NOMO-1 (cell line): Measurements from ENCODE around the gene ALS2.
"Not testable (repeated sequence)": the region's sequence is repeated elsewhere in the genome, so short reads cannot be mapped to it uniquely, and the experiment has no call there.

Source experiments
- DNase-seq, 2 experiments: peaks; one replicate each; lab custom pipeline; 2025; ENCODE audit not compliant: unreplicated experiment in 2 of 2; lab: John Stamatoyannopoulos, UW

The ALS2 gene

GRCh38 chr2:201680743-201681142 is 100.0 kb downstream of the ALS2 start:
- DNase-seq, result no peak

GRCh38 chr2:201678401-201678800 is 102.3 kb downstream of the ALS2 start:
- no peak for DNase-seq

- no peak for DNase-seq
Observed at GRCh38 chr2:201675454-201675853, 105.3 kb downstream of the ALS2 start.

DNA sequence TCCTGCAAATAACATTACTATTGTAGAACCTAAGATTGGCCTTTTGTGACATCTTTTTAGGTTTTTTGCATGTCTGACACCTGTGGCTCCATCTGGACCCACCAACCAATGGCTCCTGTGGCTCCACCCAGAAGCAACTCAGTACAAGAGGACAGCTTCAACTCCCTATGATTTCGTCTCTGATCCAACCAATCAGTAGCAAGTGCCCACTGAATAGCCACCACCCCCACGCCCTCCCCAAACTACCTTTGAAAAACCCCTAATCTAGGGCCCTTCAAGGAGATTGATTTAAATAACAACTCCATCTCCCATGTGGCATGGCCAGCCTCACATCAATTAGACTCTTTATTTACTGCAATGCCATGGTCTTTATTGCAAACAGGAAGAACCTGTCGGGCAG is 105.9 kb downstream of the ALS2 start:
- DNase-seq, result no peak

DNA sequence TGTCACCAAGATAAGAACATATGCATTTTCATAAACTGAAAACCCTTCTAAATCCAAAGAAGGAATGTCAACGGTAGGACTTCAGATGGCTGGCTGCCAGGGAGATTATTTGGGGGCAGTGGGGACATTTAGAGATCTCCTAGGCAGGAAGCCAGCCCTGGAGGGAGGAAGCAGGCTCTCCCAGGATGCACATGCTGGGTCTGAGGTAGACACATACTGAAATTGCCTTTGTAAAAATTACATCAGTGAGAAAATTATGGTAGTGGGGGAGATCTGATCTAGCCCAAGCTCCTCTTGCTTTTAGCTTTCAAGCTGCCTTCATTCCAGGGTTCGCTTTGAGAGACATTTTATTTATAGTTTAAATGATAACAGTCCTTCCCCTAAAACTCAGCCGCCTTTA is 106.4 kb downstream of the ALS2 start:
- no peak for DNase-seq

DNA sequence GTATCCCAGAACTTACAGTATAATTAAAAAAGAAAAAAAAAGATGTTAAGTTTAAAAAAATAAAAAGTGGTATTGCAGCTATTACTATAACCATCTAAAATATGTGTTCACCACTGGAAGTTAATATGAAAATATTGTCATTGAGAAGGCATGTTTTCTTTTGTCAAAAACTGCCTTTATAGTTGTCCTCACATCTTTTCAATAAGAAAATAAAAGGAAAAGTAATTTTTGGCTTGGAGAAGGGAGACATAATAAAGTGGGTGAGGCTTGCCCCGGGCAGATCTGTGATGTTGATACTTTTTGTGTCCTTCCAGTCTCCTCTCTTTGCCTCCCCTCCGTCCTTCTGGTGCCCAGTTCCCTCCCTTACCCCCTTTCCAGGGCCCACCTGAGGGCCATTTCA is 107.2 kb downstream of the ALS2 start:
- DNase-seq, result no peak

- not testable (repeated sequence) for DNase-seq
Observed at GRCh38 chr2:201671205-201671604, 109.5 kb downstream of the ALS2 start.

DNA sequence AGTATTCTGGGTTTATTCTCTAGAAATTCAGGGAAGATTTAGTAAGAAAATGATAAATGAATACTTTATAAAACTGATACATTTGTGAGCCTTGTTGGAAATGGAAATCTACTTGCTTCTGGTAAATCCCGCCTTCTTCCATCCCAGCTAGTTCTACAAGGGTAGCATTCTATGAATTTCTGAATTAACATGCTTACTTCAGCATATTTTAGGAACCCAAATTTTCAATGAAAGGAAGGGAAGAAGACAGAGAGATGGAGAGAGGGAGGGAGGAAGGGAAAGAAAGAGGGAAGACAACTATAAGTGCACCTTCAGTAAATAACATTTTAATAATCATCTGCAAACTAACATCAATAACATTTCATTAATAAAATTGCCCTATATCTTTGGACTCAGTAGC is 110.9 kb downstream of the ALS2 start:
- no peak for DNase-seq

- no peak for DNase-seq
Observed at GRCh38 chr2:201668402-201668910, 112.3 kb downstream of the ALS2 start.

DNA sequence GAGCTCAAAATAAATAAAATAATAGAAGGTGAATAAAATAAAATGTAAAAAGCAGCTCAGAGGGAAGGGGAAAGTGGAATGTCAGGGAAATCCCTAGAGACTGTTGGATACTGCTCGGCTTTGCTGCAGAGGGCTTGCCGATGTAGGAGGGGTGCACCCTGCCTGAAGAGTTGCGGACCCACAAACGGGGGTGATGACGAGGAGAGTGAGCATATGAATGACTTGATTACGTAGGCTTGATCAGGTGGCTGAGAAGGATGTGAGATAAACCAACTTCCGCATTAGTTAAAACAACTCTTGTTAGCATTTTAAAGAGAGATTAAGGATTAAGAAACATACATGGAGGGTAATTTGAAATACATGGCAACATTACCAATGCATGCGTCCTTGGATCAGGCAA is 116.4 kb downstream of the ALS2 start:
- no peak for DNase-seq

GRCh38 chr2:201661366-201661765 is 119.4 kb downstream of the ALS2 start:
- peak; percentile 29 to 54 for DNase-seq

DNA sequence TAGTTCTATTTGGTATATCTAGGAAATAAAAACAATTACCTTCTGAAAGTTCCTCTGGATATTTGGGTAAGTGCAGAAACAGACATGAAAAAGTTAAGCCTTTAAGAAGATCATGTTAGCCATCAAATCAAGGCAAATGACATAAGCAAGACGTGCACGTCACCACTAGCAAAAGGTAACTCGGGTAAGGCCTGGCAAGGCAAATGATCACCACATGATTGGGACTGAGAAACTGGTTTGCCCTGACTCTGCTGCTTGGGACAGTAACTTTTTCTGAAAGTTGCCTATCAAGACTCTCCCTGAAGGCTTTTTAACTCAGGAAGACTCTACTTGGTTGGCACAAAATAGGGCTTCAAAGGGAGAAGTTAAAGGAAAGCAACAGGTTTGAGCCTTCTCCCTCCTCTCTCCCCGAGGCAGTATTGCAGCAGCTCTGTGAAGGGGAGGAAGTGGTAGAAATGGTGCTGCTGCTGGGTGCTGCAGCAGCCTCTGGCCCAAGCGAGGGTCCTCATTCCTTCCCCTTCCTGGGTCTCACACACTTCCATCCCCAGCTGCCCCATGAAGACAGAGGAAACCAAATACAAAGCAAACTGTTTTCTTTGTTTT is 120.3 kb downstream of the ALS2 start:
- DNase-seq, result no peak

DNA sequence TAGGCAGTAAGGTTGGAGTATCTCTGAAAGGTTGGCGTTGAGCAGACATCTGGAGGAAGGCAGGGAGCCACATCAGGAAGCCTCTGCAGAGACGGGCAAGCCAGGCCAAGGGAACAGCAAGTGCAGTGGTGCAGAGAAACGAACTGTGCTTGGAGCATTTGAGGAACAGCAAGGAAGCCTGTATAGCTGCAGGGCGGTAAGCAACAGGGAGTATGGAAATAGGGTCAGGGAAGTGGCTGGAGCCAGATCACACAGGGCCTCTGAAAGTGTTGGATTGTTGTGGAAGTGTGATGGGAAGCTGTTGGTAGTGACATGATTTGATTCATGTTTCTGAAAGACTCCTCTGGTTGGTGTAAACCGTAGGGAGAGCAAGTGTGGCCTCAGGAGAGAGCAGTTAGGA is 124.0 kb downstream of the ALS2 start:
- no peak for DNase-seq

DNA sequence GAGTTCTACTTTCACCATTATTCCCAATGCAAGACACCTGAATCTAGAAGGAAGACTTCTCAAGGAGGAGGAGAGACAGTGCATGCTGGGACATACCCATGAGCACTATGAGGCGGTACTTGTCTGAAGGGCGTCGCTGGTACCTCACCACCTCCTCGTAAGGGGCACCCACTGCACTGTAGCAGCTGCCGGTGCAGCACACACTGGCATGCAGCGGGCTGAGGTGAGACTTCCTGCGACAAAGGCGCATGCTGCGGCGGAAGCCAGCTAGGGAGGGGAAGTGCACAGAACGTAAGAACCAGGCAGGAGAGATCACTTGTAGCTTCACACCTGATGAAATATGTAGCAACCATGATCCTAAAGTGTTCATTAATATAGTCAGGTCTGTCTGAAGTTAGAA is 124.6 kb downstream of the ALS2 start:
- DNase-seq, result no peak

GRCh38 chr2:201654616-201655384 is 125.9 kb downstream of the ALS2 start:
- no peak for DNase-seq

GRCh38 chr2:201653221-201653620 is 127.5 kb downstream of the ALS2 start:
- no peak for DNase-seq
